ENCODE results near the gene TAC4.

TAC4 gene

GRCh38 chr17:49848019-49848473 lies at the start of gene TAC4:
Gene TAC4, minus strand, starts transcription at chr17:49848069. Its CDS starts 52 bp downstream, at chr17:49848017.
- no peak for DNase-seq

DNA sequence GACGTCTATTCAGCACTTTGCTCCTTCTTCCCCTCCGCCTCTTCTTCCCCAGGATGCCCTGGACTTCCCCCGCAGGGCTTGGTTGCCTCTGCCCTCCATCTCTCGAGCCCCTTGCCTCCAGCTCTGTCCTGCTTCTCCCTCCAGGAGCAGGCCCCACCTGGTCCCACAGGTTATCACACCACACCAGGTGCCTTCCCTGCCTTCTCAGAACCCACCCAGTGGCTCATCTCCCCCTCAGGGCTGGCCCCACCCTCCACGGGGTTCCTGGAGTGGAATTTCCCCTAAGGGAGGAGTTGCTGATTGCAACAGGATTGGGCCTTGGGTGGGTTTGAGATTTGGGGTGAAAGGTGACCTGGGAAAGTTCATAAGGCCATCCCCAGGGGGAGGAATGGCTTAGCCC lies 49.0 kb upstream of the TAC4 start:
- no peak for DNase-seq

GRCh38 chr17:49896222-49896621 lies 48.4 kb upstream of the TAC4 start:
- no peak for DNase-seq

- no peak for DNase-seq
Observed at GRCh38 chr17:49895812-49896211, 47.9 kb upstream of the TAC4 start.

- DNase-seq, result no peak
Observed at GRCh38 chr17:49894761-49895160, 46.9 kb upstream of the TAC4 start.

DNA sequence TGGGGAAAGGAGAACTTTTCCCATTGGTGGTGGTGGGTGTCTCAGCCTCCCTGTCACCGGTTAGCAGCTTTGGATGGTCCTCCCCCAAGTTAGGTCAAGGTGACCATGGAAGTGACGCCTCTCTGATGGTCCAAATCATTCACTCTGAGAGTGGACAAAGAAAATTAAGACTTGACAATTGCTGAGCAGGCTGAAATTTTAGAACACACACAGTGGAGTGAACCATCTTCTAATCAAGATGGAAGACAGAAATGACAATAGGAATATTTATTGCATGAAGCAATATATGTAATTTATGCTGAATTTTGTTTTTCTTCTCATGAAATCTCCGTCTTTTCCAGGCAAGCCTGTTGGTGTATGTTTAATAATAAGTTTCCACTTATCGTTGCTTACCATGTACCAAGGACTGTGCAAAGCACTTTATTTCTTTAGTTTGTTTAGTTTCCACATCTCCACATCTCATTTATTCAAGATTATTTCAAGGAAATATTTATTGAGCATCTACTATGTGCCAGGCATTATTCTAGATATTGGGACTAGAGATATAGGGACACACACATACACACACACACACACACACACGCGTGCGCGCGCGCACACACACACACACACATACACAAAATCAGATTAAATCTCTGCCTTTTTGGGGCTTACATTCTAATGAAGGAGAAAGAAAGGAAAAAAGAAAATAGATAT lies 44.0 kb upstream of the TAC4 start:
- DNase-seq, result no peak

- no peak for DNase-seq
Observed at GRCh38 chr17:49891271-49891670, 43.4 kb upstream of the TAC4 start.

DNA sequence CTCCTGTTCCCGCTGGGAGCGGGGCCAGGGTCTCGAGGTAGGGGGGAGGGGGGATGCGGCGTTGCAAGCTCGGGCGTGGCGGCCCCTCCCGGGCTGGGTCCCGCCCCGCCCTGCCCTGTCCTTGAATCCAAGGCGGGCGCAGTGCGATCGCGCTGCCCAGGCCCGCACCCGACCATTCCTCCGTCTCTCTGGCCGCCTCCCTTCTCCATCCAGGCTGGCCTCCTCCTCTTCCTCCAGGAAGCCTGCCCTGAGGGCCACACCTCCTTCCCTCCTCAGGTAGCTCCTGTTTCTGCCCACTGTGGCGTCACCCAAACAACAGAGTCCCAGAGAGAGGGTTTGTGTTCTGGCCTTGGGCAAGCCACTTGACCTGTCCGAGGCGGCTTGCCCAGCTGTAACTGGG lies 43.0 kb upstream of the TAC4 start:
- DNase-seq, result no peak

DNA sequence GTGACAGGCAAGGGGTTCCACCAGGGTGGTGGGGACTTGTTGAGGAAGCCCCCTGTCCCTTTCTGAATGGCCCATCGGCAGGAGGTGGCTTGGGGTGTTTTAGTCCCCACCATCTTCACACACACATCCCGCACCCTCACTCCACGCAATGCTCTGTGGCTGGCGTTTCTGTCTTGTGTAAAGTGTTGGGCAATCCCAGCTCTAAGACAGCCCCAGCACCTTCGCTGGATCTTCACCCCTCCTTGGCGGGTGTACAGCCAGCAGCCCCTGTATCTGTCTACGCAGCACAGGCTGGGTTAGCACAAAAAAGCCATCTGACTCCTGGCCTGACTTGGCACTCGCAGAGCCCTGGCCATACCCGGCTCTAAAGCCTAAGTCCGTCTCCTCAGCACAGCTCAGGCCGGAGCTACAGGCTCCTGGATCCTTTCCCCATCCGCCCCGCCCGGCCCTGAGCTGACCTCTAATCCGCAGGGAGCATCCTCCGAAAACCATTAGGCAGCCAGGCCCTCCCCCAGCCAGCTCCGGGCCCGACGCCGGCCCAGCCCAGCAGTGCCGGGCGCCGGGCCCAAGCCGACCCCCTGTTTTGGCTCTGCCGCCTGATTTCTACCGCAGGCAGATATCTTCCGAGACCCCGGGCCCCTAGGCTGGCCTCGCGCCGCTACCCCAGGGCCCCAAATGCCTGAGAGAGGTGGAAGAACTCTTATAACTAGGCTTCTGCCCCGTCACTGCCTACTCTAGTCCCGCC lies 42.4 kb upstream of the TAC4 start:
- DNase-seq, result no peak

- DNase-seq, result no peak
Observed at GRCh38 chr17:49889500-49889899, 41.6 kb upstream of the TAC4 start.

- DNase-seq, result no peak
Observed at GRCh38 chr17:49887744-49888360, 40.0 kb upstream of the TAC4 start.

DNA sequence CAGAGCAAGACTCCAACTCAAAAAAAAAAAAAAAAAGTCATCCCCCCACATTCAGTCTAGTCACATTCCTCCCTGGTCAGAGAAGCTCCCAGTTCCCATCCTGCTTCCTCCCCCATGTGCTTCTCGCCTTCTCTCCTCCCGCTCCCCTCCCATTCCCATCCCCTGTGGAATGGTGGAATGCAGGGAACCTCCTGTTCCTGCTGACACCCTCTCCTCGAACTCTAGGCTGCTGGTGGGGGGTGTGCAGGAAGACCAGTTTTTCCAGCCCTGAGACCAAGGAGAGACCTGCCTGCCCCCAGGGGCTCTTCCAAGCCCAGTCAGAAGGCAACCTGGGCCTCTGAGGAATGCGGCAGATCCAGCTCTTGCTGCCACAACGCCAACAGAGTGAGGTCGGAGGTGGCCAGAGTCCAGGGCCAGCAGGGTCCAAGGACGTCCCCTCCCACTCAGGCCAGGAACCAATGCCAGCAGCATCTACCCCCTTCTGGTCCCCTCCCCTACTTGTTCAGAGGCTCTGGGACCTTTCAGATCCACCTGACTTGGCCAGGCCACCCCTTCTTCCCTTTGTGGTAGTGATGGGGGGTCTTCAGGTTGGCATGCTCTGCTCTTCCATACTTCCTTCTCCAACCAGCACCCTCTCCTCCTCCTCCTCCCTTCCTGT lies 39.3 kb upstream of the TAC4 start:
- no peak for DNase-seq

- no peak for DNase-seq
Observed at GRCh38 chr17:49886036-49886435, 38.2 kb upstream of the TAC4 start.

DNA sequence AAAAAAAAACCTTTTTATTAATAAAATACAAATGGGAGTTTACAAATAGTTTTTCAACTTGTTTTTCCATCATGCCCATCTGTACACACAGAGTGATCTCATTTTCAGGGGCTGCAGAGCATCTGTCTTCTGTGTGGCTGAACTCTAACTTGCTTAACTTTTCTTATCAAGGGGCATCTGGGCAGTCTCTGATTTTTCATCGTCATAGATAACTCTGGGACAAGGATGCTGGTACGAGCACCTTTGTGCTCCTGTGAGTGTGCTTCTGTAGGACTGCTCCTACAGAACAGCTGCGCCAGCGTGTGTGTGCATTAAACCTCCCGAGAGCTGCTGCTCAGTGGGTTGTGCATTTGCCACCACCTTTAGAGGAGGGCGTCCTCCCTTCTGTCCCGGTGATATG lies 34.6 kb upstream of the TAC4 start:
- no peak for DNase-seq

DNA sequence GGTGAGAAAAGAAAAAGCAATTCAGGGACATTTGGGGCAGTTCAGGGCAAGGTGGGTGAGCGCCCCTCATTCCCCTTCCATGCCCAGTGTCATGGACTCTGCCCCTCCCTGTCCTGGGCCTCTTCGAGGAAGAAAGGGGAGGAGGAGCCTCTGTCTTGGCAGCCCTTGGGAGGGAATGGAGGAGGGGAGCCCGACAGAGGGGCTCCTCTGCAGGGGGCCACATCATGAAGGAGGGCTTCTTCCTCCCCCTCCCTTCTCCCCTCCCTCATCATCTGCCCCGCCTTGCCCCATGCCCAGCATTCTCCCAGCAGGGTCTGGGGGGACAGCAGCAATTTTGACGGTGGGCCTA lies 33.2 kb upstream of the TAC4 start:
- no peak for DNase-seq

GRCh38 chr17:49880291-49881053 lies 32.6 kb upstream of the TAC4 start:
- peak; percentile 78 to 84 for DNase-seq

DNA sequence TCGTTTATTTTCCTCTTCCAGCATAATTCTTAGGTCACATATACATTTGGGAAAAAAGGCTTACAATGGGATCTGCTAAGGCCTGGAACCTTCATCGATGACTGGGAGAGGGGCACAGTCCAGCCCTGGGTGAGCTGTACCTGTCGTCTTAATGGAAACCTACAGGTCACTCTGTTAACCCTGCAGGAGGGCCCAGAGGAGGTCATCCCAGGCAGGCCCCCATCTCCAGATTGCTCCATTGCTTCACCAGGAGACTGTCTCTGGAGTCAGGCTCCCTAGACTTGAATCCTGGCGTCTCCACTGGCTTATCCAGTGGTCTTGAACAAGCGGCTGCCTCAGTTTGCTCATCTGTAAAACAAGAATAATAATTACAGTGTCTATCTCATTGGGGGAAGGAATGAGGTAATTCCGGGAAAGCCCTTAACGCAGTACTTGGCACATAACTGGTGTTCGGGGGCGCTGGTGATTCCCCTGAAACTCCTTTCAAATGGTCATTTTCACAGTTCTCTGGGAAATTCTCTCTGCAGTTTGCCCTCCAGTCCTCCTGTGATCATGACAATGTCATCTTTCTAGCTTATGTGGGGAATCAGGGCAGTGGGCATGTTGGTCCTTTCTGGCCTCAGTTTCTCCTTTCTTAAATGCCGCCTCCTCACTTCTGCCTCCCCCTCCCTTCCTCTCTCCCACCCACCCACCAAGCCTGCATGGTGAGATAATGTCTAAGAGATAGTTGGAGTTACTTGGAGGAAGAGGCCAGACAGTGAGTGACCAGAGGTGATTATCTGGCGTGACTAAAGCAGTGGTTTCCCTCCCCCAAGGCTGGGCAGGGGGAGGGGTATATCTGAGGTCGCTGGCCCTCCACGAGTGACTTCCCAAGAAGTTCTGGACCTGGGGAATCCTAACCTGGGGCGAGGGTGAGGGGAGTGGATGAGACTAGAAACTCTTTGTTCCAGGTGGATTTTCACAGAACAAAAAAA lies 31.3 kb upstream of the TAC4 start:
- no peak for DNase-seq

- no peak for DNase-seq
Observed at GRCh38 chr17:49875685-49876084, 27.8 kb upstream of the TAC4 start.

GRCh38 chr17:49874911-49875310 lies 27.0 kb upstream of the TAC4 start:
- no peak for DNase-seq

DNA sequence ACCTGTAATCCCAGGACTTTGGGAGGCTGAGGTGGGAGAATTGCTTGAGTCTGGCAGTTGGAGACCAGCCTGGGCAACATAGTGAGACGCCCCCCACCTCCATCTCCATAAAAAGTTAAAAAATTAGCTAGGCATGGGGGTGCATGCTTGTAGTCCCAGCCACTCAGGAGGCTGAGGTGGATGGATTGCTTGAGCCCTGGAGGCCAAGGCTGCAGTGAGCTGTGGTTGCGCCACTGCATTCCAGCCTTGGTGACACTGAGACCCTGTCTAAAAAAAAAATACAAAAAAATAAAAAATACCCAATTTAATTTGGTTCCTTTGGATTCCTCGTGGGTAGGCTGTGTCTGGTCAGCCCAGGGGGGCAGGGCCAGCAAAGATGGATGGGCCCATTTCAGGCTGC lies 26.1 kb upstream of the TAC4 start:
- DNase-seq, result no peak

- no peak for DNase-seq
Observed at GRCh38 chr17:49873466-49873865, 25.6 kb upstream of the TAC4 start.
